Omental fat pad (tissue), 4 donors: ENCODE measurements around the gene PARN. TPM values are rescaled to one million over a fixed set of nuclear protein-coding genes. Genes with fewer than 3 reads are reported as not detected.

ENCODE experiments used
- ATAC-seq: fragments of 150-250 bp; one replicate; pipeline ENCODE4 v1.9.1; 2016; ENCODE audit warnings: mild to moderate bottlenecking, moderate library complexity; ENCODE audit not compliant: low FRiP score
- DNase-seq: peaks from one replicate; pipeline ENCODE4 v3.0.0-alpha.2; 2019; ENCODE audit warnings: low spot score
- total RNA-seq, 4 donors: library from RNA; depleted of rRNA; stranded (reverse); fragments of >200 nt; gene quantifications; one replicate each; pipeline ENCODE4 v1.1.0, GENCODE V29; 2016
- TF ChIP-seq, protein P1 (sequence below), 3 donors: fragments of 450-650 bp; IDR thresholded peaks; one replicate each; pipeline ENCODE4 v1.5.1; 2016 to 2017; ENCODE audit warnings: antibody characterized with exemption in 3 of 3, mild to moderate bottlenecking in 3 of 3, moderate library complexity in 2 of 3

PARN gene
- total RNA-seq, 4 donors from 2014 or later: 23.0 to 34.8 (median 26.4) TPM

- ATAC-seq: no peak
- no peak for DNase-seq
- TF ChIP-seq, protein P1, sequence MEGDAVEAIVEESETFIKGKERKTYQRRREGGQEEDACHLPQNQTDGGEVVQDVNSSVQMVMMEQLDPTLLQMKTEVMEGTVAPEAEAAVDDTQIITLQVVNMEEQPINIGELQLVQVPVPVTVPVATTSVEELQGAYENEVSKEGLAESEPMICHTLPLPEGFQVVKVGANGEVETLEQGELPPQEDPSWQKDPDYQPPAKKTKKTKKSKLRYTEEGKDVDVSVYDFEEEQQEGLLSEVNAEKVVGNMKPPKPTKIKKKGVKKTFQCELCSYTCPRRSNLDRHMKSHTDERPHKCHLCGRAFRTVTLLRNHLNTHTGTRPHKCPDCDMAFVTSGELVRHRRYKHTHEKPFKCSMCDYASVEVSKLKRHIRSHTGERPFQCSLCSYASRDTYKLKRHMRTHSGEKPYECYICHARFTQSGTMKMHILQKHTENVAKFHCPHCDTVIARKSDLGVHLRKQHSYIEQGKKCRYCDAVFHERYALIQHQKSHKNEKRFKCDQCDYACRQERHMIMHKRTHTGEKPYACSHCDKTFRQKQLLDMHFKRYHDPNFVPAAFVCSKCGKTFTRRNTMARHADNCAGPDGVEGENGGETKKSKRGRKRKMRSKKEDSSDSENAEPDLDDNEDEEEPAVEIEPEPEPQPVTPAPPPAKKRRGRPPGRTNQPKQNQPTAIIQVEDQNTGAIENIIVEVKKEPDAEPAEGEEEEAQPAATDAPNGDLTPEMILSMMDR (IDR thresholded peaks at IDR 0.05): no peak
These were observed 57.5 kb downstream of the PARN start for GRCh38 chr16:14572535-14572934.

- TF ChIP-seq, protein P1 (IDR thresholded peaks at IDR 0.05): no peak
- DNase-seq (no peak), ATAC-seq (no peak)
These were observed 60.8 kb downstream of the PARN start for GRCh38 chr16:14569213-14569612.

- DNase-seq (no peak), ATAC-seq (no peak)
- TF ChIP-seq, protein P1 (IDR thresholded peaks at IDR 0.05): no peak
These were observed 63.5 kb downstream of the PARN start for GRCh38 chr16:14566599-14566998.

GRCh38 chr16:14565688-14566025, 64.4 kb downstream of the PARN start:
- DNase-seq (no peak), ATAC-seq (no peak)
- TF ChIP-seq, protein P1 (IDR thresholded peaks at IDR 0.05): no peak

DNA sequence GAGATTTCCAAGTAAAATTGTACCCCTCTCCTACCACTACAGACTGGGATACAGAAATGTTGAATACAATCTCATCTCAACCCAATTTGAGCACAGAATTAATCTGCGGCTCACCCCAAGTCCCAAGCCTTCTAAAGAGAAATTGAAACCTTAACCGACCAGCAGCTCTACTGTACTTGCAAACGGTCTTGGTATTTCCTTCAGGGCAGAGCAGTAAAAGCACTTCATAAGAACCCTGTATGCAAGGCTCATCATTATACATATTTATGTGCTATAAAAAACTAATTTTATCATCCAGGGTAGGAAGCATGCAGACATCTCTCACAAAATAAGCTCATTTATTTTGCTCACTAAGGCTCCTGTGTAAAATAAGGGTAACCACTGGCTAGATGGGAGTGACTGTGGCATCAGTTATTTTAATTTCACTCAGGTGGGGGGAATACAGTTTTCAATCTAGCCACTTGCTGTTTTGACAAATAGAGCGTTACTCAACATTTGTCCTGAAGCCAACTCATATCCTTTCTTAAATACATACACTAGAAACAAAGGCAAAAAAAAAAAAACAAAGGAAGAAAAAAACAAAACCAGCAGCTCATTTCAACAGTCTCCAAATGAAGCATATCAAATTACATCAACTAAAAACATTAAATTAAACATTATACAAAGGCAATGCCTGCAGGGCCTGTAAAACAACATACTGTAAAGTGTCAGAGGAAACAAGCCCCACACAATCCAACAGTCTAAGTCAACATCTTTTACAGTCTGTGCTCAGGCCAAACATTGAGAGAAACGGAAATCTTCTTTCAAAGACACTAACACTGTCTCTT, 65.0 kb downstream of the PARN start:
- ATAC-seq (no peak), DNase-seq (no peak)
- TF ChIP-seq, protein P1 (IDR thresholded peaks at IDR 0.05): no peak

DNA sequence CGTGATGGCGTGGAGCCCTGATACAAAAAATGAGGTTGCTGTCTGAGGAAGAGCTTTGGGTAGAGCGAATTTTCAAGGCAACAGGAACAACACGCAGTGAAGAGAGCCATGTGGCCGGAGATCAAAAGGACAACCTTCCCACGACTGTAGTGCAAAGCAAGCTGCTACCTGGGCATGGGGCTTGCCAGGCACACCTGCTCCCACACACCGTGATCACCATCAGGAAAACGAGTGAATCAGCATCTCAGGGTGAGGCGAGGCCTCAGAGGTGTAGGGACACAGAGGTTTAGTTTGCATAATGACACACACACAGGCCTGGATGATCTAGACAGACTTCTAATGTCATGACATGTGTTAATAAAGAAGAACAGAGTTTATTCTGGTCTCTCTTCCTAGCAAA, 65.7 kb downstream of the PARN start:
- DNase-seq (no peak), ATAC-seq (no peak)
- TF ChIP-seq, protein P1 (IDR thresholded peaks at IDR 0.05): no peak
